CD4-positive, alpha-beta T cell (primary cell): ENCODE measurements around the gene CC2D1B. TPM values are rescaled to one million over a fixed set of nuclear protein-coding genes. Genes with fewer than 3 reads are reported as not detected.

Experiments
- ATAC-seq: fragments of 200-7000 bp; cut with Tn5 transposase; one replicate; pipeline ENCODE4 v1.10.0; 2022; ENCODE audit warnings: mild to moderate bottlenecking; ENCODE audit not compliant: poor library complexity
- CTCF ChIA-PET: fragments of 350-600 bp; sonication (Branson Sonifier 250); formaldehyde crosslinking; loops from one replicate; lab custom pipeline; 2021; ENCODE audit warnings: antibody characterized with exemption, inconsistent platforms; lab: Charles Lee
- POLR2A ChIA-PET: fragments of 350-600 bp; sonication (Branson Sonifier 250); formaldehyde crosslinking; loops from one replicate; lab custom pipeline; 2021; ENCODE audit warnings: antibody characterized with exemption, inconsistent platforms; lab: Charles Lee
- DNase-seq, 14 experiments: peaks; one replicate each; pipeline ENCODE4 v3.0.0-alpha.2; 2013 to 2020; ENCODE audit warnings: mixed read lengths in 2 of 14
- H3K27ac ChIP-seq, 2 donors: one replicate each; pipeline versions ENCODE4 v1.5.1 to v1.7.0; 2013; ENCODE audit warnings: low read length in 2 of 2, low read depth in 1 of 2, mild to moderate bottlenecking in 1 of 2
- H3K27me3 ChIP-seq, 2 experiments: 1 replicate in 1 of 2; 2 replicates in 1 of 2; pipeline versions ENCODE4 v1.6.1 to v1.7.0; 2013; ENCODE audit warnings: low read length in 2 of 2, control low read depth in 1 of 2, mild to moderate bottlenecking in 1 of 2, moderate library complexity in 1 of 2; ENCODE audit not compliant: insufficient read depth in 2 of 2, control insufficient read depth in 1 of 2
- H3K36me3 ChIP-seq: one replicate; pipeline ENCODE4 v1.6.1; 2013; ENCODE audit warnings: low read length, control low read depth; ENCODE audit not compliant: insufficient read depth
- H3K4me1 ChIP-seq: one replicate; pipeline ENCODE4 v1.6.1; 2013; ENCODE audit warnings: low read length, control low read depth; ENCODE audit not compliant: insufficient read depth
- H3K4me3 ChIP-seq: one replicate; pipeline ENCODE4 v1.5.1; 2013; ENCODE audit warnings: mild to moderate bottlenecking, low read length, moderate library complexity
- H3K9me3 ChIP-seq, 2 experiments: 1 replicate in 1 of 2; 2 replicates in 1 of 2; pipeline versions ENCODE4 v1.6.1 to v1.7.0; 2013; ENCODE audit warnings: low read length in 2 of 2, mild to moderate bottlenecking in 2 of 2, control low read depth in 1 of 2, moderate library complexity in 1 of 2; ENCODE audit not compliant: control insufficient read depth in 1 of 2, insufficient read depth in 1 of 2
- H3K27ac Mint-ChIP-seq: one replicate; pipeline ENCODE4 v1.8.0; 2020; ENCODE audit warnings: mixed read lengths
- H3K27me3 Mint-ChIP-seq: one replicate; pipeline ENCODE4 v1.8.0; 2021; ENCODE audit warnings: mixed read lengths
- H3K36me3 Mint-ChIP-seq: one replicate; pipeline ENCODE4 v1.8.0; 2021; ENCODE audit warnings: low read depth, mixed read lengths
- H3K4me1 Mint-ChIP-seq: one replicate; pipeline ENCODE4 v1.8.0; 2021; ENCODE audit warnings: low read depth, mixed read lengths
- H3K4me3 Mint-ChIP-seq: one replicate; pipeline ENCODE4 v1.8.0; 2020; ENCODE audit warnings: mild to moderate bottlenecking, mixed read lengths
- H3K9me3 Mint-ChIP-seq: one replicate; pipeline ENCODE4 v1.8.0; 2020; ENCODE audit warnings: mixed read lengths
- intact Hi-C, 2 experiments: fragments of 100-400 bp; cut with DNase I in 1 of 2; cut with micrococcal nuclease in 1 of 2; formaldehyde crosslinking; loops; one replicate each; pipeline versions ENCODE4 v1.15.1 to v1.9.0; 2023 to 2025; cut with DNase I, micrococcal nuclease
- polyA plus RNA-seq, 2 donors: library from polyadenylated mRNA; unstranded; fragments of 120-200 nt; gene quantifications; one replicate each; pipeline ENCODE4 v1.2.1, GENCODE V29; 2013
- total RNA-seq, 174 experiments: library from RNA in 2 of 174; stranded (reverse) in 2 of 174; gene quantifications; one replicate each; pipeline ENCODE4 v1.2.3 and lab custom pipeline; 2021 to 2026
- TF ChIP-seq, protein P1 (sequence below): fragments of 200-600 bp; IDR thresholded peaks from one replicate; pipeline ENCODE4 v1.8.0; 2022; ENCODE audit warnings: antibody characterized with exemption, mild to moderate bottlenecking

Gene CC2D1B
- 10 to 100 TPM; 46.5 to 47.5 TPM for total RNA-seq
- polyA plus RNA-seq (2013, experiment 1 of 2): 30.8 TPM
- polyA plus RNA-seq (2013, experiment 2 of 2): 38.8 TPM
- 51.4 to 213 (median 122) reads per million in 172 experiments for total RNA-seq (lab: John Stamatoyannopoulos, UW)

- no peaks in the 10 kb centered on the region for H3K27me3 Mint-ChIP-seq
- Histone ChIP-seq H3K27me3 (no peaks in the 10 kb centered on the region), H3K27ac (peak within 1 kb of the TSS; percentile 77 to 89), H3K9me3 (no peaks in the 10 kb centered on the region), H3K4me1 (peaks cover 50% of the 10 kb centered on the region), H3K4me3 (peak within 1 kb of the TSS; percentile 76), H3K36me3 (peaks cover 27% of the 10 kb centered on the region)
- H3K4me3 Mint-ChIP-seq: peak within 1 kb of the TSS; percentile 94
- intact Hi-C loops: loop anchor here (1.0 to 10.0 kb wide), 10 partner anchors 37 to 1686 kb away; partner anchors contain the start of genes BTF3L4 (in 1 of the 2), FAF1 (in 1 of the 2), IFT25 (in 1 of the 2) and LRRC42 (in 1 of the 2)
- TF ChIP-seq, protein P1, sequence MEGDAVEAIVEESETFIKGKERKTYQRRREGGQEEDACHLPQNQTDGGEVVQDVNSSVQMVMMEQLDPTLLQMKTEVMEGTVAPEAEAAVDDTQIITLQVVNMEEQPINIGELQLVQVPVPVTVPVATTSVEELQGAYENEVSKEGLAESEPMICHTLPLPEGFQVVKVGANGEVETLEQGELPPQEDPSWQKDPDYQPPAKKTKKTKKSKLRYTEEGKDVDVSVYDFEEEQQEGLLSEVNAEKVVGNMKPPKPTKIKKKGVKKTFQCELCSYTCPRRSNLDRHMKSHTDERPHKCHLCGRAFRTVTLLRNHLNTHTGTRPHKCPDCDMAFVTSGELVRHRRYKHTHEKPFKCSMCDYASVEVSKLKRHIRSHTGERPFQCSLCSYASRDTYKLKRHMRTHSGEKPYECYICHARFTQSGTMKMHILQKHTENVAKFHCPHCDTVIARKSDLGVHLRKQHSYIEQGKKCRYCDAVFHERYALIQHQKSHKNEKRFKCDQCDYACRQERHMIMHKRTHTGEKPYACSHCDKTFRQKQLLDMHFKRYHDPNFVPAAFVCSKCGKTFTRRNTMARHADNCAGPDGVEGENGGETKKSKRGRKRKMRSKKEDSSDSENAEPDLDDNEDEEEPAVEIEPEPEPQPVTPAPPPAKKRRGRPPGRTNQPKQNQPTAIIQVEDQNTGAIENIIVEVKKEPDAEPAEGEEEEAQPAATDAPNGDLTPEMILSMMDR: no peak
- DNase-seq: peak; percentile 97 to 100 (median 99)
- H3K27ac Mint-ChIP-seq: peak within 1 kb of the TSS; percentile 96
- POLR2A ChIA-PET: interaction anchor here (0.7 to 3.0 kb wide), 17 partner anchors 10 to 360 kb away, joined by 3 to 61 read pairs (median 6); partner anchors contain the start of genes BTF3L4, KTI12, ORC1 and PRPF38A
- CTCF ChIA-PET: interaction anchor here (0.9 to 2.7 kb wide), 3 partner anchors 38 to 187 kb away, joined by 4 to 14 read pairs (median 5); partner anchors contain the start of genes ORC1, PRPF38A and TUT4
- H3K9me3 Mint-ChIP-seq: no peaks in the 10 kb centered on the region
- peak; percentile 79 for ATAC-seq
- peaks cover 60% of the 10 kb centered on the region for H3K4me1 Mint-ChIP-seq
- peaks cover 36% of the 10 kb centered on the region for H3K36me3 Mint-ChIP-seq
Observed at GRCh38 chr1:52365746-52366516, at the start of gene CC2D1B. Gene CC2D1B (minus strand): TSS chr1:52366205. CDS start chr1:52364620, 1,585 bp downstream.

DNA sequence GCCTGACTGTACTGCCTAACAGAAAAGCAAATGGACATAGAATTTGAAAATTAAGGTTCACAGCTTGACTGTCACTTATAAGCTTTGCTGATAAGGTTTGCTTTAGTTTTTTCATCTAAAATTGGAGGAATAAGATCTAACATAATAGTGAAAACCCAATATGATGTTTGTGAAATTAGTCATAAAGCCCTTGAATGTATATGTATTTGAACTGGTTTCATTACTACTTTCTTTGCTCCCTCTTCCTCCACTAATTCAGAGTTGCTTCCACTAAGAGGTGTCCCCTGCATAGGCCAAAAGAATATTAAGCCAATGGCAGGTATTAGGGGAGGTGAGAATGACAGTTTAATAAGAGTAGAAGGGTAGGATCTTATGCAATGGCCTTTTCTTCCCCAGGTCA, 48.9 kb upstream of the CC2D1B start:
- Histone ChIP-seq H3K9me3 (no peaks in the 10 kb centered on the region), H3K36me3 (peaks cover 89% of the 10 kb centered on the region), H3K4me3 (no peak overlapping the region), H3K4me1 (peaks cover 7% of the 10 kb centered on the region), H3K27me3 (no peaks in the 10 kb centered on the region), H3K27ac (no peak overlapping the region)
- Mint-ChIP-seq H3K27ac (no peak overlapping the region), H3K4me3 (no peak overlapping the region), H3K36me3 (peaks cover 86% of the 10 kb centered on the region), H3K27me3 (no peaks in the 10 kb centered on the region), H3K9me3 (no peaks in the 10 kb centered on the region), H3K4me1 (peaks cover 22% of the 10 kb centered on the region)
- POLR2A ChIA-PET: no interaction called here
- ATAC-seq: no peak
- CTCF ChIA-PET: no interaction called here
- intact Hi-C loops: no loop called here
- TF ChIP-seq, protein P1: no peak
- DNase-seq: no peak

- no peaks in the 10 kb centered on the region for H3K9me3 ChIP-seq
- H3K27ac ChIP-seq: no peak overlapping the region
- H3K4me1 ChIP-seq: no peaks in the 10 kb centered on the region
- no peak overlapping the region for H3K4me3 ChIP-seq
- TF ChIP-seq, protein P1: no peak
- Mint-ChIP-seq H3K9me3 (no peaks in the 10 kb centered on the region), H3K27me3 (no peaks in the 10 kb centered on the region), H3K27ac (no peak overlapping the region), H3K36me3 (peaks cover 83% of the 10 kb centered on the region), H3K4me3 (no peak overlapping the region), H3K4me1 (peaks cover 20% of the 10 kb centered on the region)
- ATAC-seq: no peak
- ChIA-PET POLR2A (interaction anchor here (1.6 kb wide), 1 partner anchor 9 kb away, joined by 9 read pairs; the partner anchor contains the start of genes ORC1 and PRPF38A), CTCF (interaction anchor here (1.1 kb wide), 1 partner anchor 14 kb away, joined by 3 read pairs; no protein-coding TSS in a partner anchor)
- no peaks in the 10 kb centered on the region for H3K27me3 ChIP-seq
- no peak for DNase-seq
- intact Hi-C loops: no loop called here
- H3K36me3 ChIP-seq: peaks cover 98% of the 10 kb centered on the region
Observed at GRCh38 chr1:52413410-52413989, 47.5 kb upstream of the CC2D1B start.
